Natural killer cell (primary cell): ENCODE measurements around the gene KY. TPM values are rescaled to one million over a fixed set of nuclear protein-coding genes. Genes with fewer than 3 reads are reported as not detected.

ENCODE experiments used
- total RNA-seq, 4 donors: library from RNA; stranded (reverse); fragments of 120-200 nt in 1 of 4; gene quantifications; one replicate each; pipeline versions ENCODE4 v1.2.3 to v1.2.4, GENCODE V29; 2013 to 2022

KY gene
- total RNA-seq, 3 donors from 2014 or later (not counting 1 experiment from before 2014, with no cell fraction given): 0.15 TPM; not detected in 2

Other genes starting within 250 kb of the KY start
- gene ANAPC13, start 165.0 kb downstream of the KY start, total RNA-seq: 10 to 100 TPM; 16.1 to 20.4 (median 16.6) TPM
- 10 to 100 TPM; 17.9 to 25.7 (median 19.5) TPM for gene CEP63, start 165.0 kb downstream of the KY start, total RNA-seq
- gene EPHB1, start 144.2 kb upstream of the KY start, total RNA-seq: under 1 TPM in 1 of 3 donors, not detected in 2; 0.60 TPM